ENCODE results near the gene KRT71. TPM values are rescaled to one million over a fixed set of nuclear protein-coding genes. Genes with fewer than 3 reads are reported as not detected.

The KRT71 gene
- total RNA-seq, 1 donor from 2014 or later: not detected

DNA sequence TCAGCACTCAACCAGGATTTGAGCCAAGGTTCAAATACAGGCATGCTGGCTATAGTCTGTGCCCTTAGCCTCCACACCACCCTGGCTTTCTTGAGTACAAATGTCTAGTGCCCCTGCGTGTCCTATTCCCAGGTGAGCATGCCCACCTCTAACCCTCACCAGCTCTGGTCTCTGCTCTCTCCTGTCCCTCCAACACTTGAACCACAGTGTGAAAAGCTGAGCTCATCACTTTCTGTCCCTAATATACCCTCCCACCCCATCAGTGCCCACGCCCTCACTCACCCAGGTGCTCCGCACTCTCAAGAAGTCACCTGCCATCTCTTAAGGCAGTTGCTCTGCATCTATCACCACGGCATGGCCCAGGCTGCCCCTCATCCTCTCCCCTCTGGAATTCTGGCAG lies 7.0 kb upstream of the KRT71 start:
- Mint-ChIP-seq H3K27ac (no peak overlapping the region), H3K4me3 (no peak overlapping the region), H3K9me3 (no peaks in the 10 kb centered on the region), H3K27me3 (ENCODE audit: insufficient read depth, low read depth) (peaks cover 4% of the 10 kb centered on the region), H3K4me1 (no peaks in the 10 kb centered on the region), H3K36me3 (no peaks in the 10 kb centered on the region)
- no peaks in the 10 kb centered on the region for H3K36me3 ChIP-seq
- H3K27me3 ChIP-seq: peaks cover 6% of the 10 kb centered on the region
- H3K27ac ChIP-seq: no peak overlapping the region
- H3K9ac ChIP-seq: no peak overlapping the region
- H3K9me3 ChIP-seq (ENCODE audit: low read depth): no peaks in the 10 kb centered on the region
- H3K4me1 ChIP-seq: no peaks in the 10 kb centered on the region
- peaks cover 5% of the 10 kb centered on the region for H4K20me1 ChIP-seq (ENCODE audit: low read depth)
- no peak for DNase-seq (ENCODE audit: low spot score)
- no peak overlapping the region for H3K4me3 ChIP-seq
- TF ChIP-seq, protein P1, sequence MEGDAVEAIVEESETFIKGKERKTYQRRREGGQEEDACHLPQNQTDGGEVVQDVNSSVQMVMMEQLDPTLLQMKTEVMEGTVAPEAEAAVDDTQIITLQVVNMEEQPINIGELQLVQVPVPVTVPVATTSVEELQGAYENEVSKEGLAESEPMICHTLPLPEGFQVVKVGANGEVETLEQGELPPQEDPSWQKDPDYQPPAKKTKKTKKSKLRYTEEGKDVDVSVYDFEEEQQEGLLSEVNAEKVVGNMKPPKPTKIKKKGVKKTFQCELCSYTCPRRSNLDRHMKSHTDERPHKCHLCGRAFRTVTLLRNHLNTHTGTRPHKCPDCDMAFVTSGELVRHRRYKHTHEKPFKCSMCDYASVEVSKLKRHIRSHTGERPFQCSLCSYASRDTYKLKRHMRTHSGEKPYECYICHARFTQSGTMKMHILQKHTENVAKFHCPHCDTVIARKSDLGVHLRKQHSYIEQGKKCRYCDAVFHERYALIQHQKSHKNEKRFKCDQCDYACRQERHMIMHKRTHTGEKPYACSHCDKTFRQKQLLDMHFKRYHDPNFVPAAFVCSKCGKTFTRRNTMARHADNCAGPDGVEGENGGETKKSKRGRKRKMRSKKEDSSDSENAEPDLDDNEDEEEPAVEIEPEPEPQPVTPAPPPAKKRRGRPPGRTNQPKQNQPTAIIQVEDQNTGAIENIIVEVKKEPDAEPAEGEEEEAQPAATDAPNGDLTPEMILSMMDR (IDR thresholded peaks at IDR 0.05): no peak
- no peak for TF ChIP-seq EZH2 (IDR thresholded peaks at IDR 0.05)
- no peak for TF ChIP-seq EZH2phosphoT487 (IDR thresholded peaks at IDR 0.05)
- no peak overlapping the region for H2AFZ ChIP-seq (replicated peaks)
- no peak overlapping the region for H3K4me2 ChIP-seq
- H3K79me2 ChIP-seq (ENCODE audit: low read depth): no peaks in the 10 kb centered on the region
- H3F3A ChIP-seq (ENCODE audit: low read depth): no peaks in the 10 kb centered on the region

DNA sequence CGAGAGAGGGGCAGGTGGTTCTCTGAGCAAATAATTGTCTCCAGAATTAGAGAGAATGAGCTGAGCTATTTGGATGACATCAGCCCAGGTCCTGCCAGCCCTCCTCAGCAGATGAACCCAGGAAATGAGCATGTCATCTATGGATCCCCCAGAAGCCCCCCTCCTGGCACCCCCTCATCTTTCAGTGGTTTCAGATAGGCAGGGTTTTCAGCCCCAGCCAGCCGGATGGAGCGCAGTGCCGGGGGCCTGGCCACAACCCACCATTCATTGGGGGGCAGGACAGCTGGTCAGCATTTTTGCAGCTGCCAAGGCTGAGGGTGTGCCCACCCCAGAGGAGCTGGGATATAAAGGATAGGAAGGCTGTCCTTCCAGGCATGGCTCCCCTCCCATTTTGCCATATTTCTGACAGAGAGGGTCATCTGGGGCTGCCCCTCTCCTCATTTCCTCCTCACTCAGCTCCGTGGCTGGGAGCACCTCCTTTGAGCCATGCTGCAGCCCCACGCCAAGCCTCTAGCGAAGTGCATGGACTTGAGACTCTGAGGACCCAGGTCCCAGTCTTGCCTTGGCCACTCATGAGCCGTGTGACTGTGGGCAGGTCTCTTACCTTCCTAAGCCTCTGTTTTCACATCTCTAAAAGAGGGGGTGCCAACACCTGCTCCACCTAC lies 6.0 kb upstream of the KRT71 start:
- Histone ChIP-seq H3K27ac (no peak overlapping the region), H3K9me3 (ENCODE audit: low read depth) (no peaks in the 10 kb centered on the region), H3F3A (ENCODE audit: low read depth) (no peaks in the 10 kb centered on the region), H3K36me3 (no peaks in the 10 kb centered on the region), H4K20me1 (ENCODE audit: low read depth) (peaks cover 5% of the 10 kb centered on the region), H3K4me3 (no peak overlapping the region), H3K79me2 (ENCODE audit: low read depth) (no peaks in the 10 kb centered on the region), H3K4me1 (no peaks in the 10 kb centered on the region), H3K27me3 (peaks cover 6% of the 10 kb centered on the region), H2AFZ (replicated peaks) (no peak overlapping the region), H3K4me2 (no peak overlapping the region), H3K9ac (no peak overlapping the region)
- TF ChIP-seq EZH2 (IDR thresholded peaks at IDR 0.05) (no peak), EZH2phosphoT487 (IDR thresholded peaks at IDR 0.05) (no peak)
- TF ChIP-seq, protein P1 (IDR thresholded peaks at IDR 0.05): no peak
- Mint-ChIP-seq H3K27me3 (ENCODE audit: insufficient read depth, low read depth) (peaks cover 6% of the 10 kb centered on the region), H3K4me3 (no peak overlapping the region), H3K27ac (no peak overlapping the region), H3K9me3 (no peaks in the 10 kb centered on the region), H3K4me1 (no peaks in the 10 kb centered on the region), H3K36me3 (no peaks in the 10 kb centered on the region)
- no peak for DNase-seq (ENCODE audit: low spot score)

DNA sequence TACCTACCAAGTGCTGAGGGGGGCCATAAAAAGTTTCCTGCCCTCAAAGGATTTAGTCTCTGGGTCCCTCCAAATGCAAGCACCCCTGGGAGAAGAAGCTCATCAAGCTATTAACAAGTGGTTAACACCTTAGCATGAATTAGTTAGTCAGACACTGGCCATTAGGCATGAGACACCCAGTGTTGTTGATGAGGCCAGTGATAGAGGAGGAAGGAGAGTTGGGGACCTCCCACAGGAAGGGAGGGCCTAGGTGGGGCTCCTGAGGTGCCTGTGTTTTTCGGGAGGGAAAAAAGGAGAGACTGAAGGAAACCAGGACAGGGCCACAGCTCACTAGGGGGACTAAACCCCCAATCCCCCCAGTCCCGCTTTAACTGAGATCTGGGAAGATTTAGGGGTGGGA lies 4.5 kb upstream of the KRT71 start:
- no peak overlapping the region for H3K4me2 ChIP-seq
- H3K4me1 Mint-ChIP-seq: no peaks in the 10 kb centered on the region
- H3K4me3 ChIP-seq: no peak overlapping the region
- H2AFZ ChIP-seq (replicated peaks): no peak overlapping the region
- H4K20me1 ChIP-seq (ENCODE audit: low read depth): peaks cover 5% of the 10 kb centered on the region
- no peaks in the 10 kb centered on the region for H3K9me3 ChIP-seq (ENCODE audit: low read depth)
- no peaks in the 10 kb centered on the region for H3K9me3 Mint-ChIP-seq
- H3K36me3 Mint-ChIP-seq: no peaks in the 10 kb centered on the region
- H3K4me1 ChIP-seq: no peaks in the 10 kb centered on the region
- TF ChIP-seq, protein P1 (IDR thresholded peaks at IDR 0.05): no peak
- TF ChIP-seq EZH2 (IDR thresholded peaks at IDR 0.05): no peak
- no peak for TF ChIP-seq EZH2phosphoT487 (IDR thresholded peaks at IDR 0.05)
- no peaks in the 10 kb centered on the region for H3K36me3 ChIP-seq
- H3K27me3 ChIP-seq: peaks cover 6% of the 10 kb centered on the region
- no peak overlapping the region for H3K4me3 Mint-ChIP-seq
- H3K27ac Mint-ChIP-seq: no peak overlapping the region
- DNase-seq (ENCODE audit: low spot score): no peak
- peaks cover 6% of the 10 kb centered on the region for H3K27me3 Mint-ChIP-seq (ENCODE audit: insufficient read depth, low read depth)
- no peaks in the 10 kb centered on the region for H3K79me2 ChIP-seq (ENCODE audit: low read depth)
- H3K27ac ChIP-seq: no peak overlapping the region
- H3F3A ChIP-seq (ENCODE audit: low read depth): no peaks in the 10 kb centered on the region
- H3K9ac ChIP-seq: no peak overlapping the region

Measured in neural progenitor cell (in vitro differentiated cells).